HUDEP-2 (cell line): ENCODE measurements around the gene HNMT.
"Not testable (repeated sequence)": the region's sequence is repeated elsewhere in the genome, so short reads cannot be mapped to it uniquely, and the experiment has no call there.

Experiments
- DNase-seq, 76 experiments: peaks; one replicate each; lab custom pipeline; 2025; ENCODE audit not compliant: unreplicated experiment in 76 of 76; lab: John Stamatoyannopoulos, UW

The HNMT gene

GRCh38 chr2:138037090-138037489, 72.8 kb downstream of the HNMT start:
- no peak for DNase-seq

GRCh38 chr2:138040616-138041015, 76.3 kb downstream of the HNMT start:
- no peak for DNase-seq

GRCh38 chr2:138042311-138042710, 78.0 kb downstream of the HNMT start:
- DNase-seq = no peak

GRCh38 chr2:138043588-138043987, 79.3 kb downstream of the HNMT start:
- DNase-seq = not testable (repeated sequence)

GRCh38 chr2:138058427-138058826, 94.2 kb downstream of the HNMT start:
- peak in 39 of 76 experiments; percentile 2 to 86 (median 42) for DNase-seq

- DNase-seq = peak in 12 of 76 experiments; percentile 3 to 42 (median 16)
Measured at GRCh38 chr2:138059487-138060300, 95.4 kb downstream of the HNMT start.

GRCh38 chr2:138060301-138060635, 96.0 kb downstream of the HNMT start:
- DNase-seq = peak in 70 of 76 experiments; percentile 13 to 94 (median 70)

- no peak for DNase-seq
Measured at GRCh38 chr2:138061961-138062360, 97.7 kb downstream of the HNMT start.

GRCh38 chr2:138063181-138063580, 98.9 kb downstream of the HNMT start:
- DNase-seq = no peak
